Muscle layer of colon (tissue), 2 donors: ENCODE measurements around the gene PKNOX1.
"Not testable (repeated sequence)": the region's sequence is repeated elsewhere in the genome, so short reads cannot be mapped to it uniquely, and the experiment has no call there.

ENCODE experiments used
- H3K27ac ChIP-seq: one replicate; pipeline ENCODE4 v1.7.0; 2013; ENCODE audit warnings: low read depth, mild to moderate bottlenecking, low read length, moderate library complexity
- H3K27me3 ChIP-seq, 2 donors: one replicate each; pipeline ENCODE4 v1.7.0; 2013; ENCODE audit warnings: low read length in 2 of 2, mild to moderate bottlenecking in 2 of 2; ENCODE audit not compliant: insufficient read depth in 2 of 2, control insufficient read depth in 1 of 2
- H3K36me3 ChIP-seq: one replicate; pipeline ENCODE4 v1.7.0; 2013; ENCODE audit warnings: mild to moderate bottlenecking, low read length; ENCODE audit not compliant: insufficient read depth
- H3K4me1 ChIP-seq: one replicate; pipeline ENCODE4 v1.7.0; 2013; ENCODE audit warnings: mild to moderate bottlenecking, low read length; ENCODE audit not compliant: insufficient read depth
- H3K4me3 ChIP-seq, 2 donors: one replicate each; pipeline ENCODE4 v1.7.0; 2013; ENCODE audit warnings: low read length in 2 of 2, low read depth in 1 of 2, mild to moderate bottlenecking in 1 of 2, moderate library complexity in 1 of 2
- H3K9ac ChIP-seq: one replicate; pipeline ENCODE4 v1.7.0; 2013; ENCODE audit warnings: low read length
- H3K9me3 ChIP-seq: one replicate; pipeline ENCODE4 v1.7.0; 2013; ENCODE audit warnings: mild to moderate bottlenecking, low read length
- donor health status: abdominal sarcoma.
- donor health status: Adenocarcinoma of cecum.

PKNOX1 gene

GRCh38 chr21:42991992-42992740, 17.8 kb downstream of the PKNOX1 start:
- H3K4me1 ChIP-seq: peaks cover 27% of the 10 kb centered on the region
- no peaks in the 10 kb centered on the region for H3K9me3 ChIP-seq
- H3K27me3 ChIP-seq: no peaks in the 10 kb centered on the region
- H3K36me3 ChIP-seq: no peaks in the 10 kb centered on the region
- H3K4me3 ChIP-seq: no peak overlapping the region
- H3K27ac ChIP-seq: peak overlapping the region; percentile 68
- H3K9ac ChIP-seq: no peak overlapping the region

- H3K27ac ChIP-seq: peak overlapping the region; percentile 68
- H3K4me1 ChIP-seq: peaks cover 34% of the 10 kb centered on the region
- H3K4me3 ChIP-seq: no peak overlapping the region
- no peaks in the 10 kb centered on the region for H3K36me3 ChIP-seq
- no peak overlapping the region for H3K9ac ChIP-seq
- no peaks in the 10 kb centered on the region for H3K27me3 ChIP-seq
- no peaks in the 10 kb centered on the region for H3K9me3 ChIP-seq
Observed at GRCh38 chr21:42993051-42993712, 18.8 kb downstream of the PKNOX1 start.

GRCh38 chr21:42997053-42997452, 22.7 kb downstream of the PKNOX1 start:
- no peak overlapping the region for H3K9ac ChIP-seq
- H3K4me1 ChIP-seq: peaks cover 42% of the 10 kb centered on the region
- no peaks in the 10 kb centered on the region for H3K27me3 ChIP-seq
- H3K27ac ChIP-seq: no peak overlapping the region
- no peaks in the 10 kb centered on the region for H3K36me3 ChIP-seq
- H3K4me3 ChIP-seq: no peak overlapping the region
- no peaks in the 10 kb centered on the region for H3K9me3 ChIP-seq

- peaks cover 33% of the 10 kb centered on the region for H3K4me1 ChIP-seq
- not testable (repeated sequence) for H3K27ac ChIP-seq, H3K9ac ChIP-seq, H3K27me3 ChIP-seq, H3K4me3 ChIP-seq, H3K9me3 ChIP-seq, H3K36me3 ChIP-seq
Observed at GRCh38 chr21:42997983-42998382, 23.6 kb downstream of the PKNOX1 start.

GRCh38 chr21:42999152-42999551, 24.8 kb downstream of the PKNOX1 start:
- not testable (repeated sequence) for H3K27me3 ChIP-seq, H3K36me3 ChIP-seq, H3K4me3 ChIP-seq, H3K9me3 ChIP-seq, H3K27ac ChIP-seq, H3K9ac ChIP-seq
- peaks cover 27% of the 10 kb centered on the region for H3K4me1 ChIP-seq

- H3K36me3 ChIP-seq, H3K9ac ChIP-seq, H3K4me3 ChIP-seq, H3K27ac ChIP-seq, H3K9me3 ChIP-seq, H3K27me3 ChIP-seq: not testable (repeated sequence)
- H3K4me1 ChIP-seq: peaks cover 27% of the 10 kb centered on the region
Observed at GRCh38 chr21:43000041-43000440, 25.7 kb downstream of the PKNOX1 start.

- H3K27me3 ChIP-seq: no peaks in the 10 kb centered on the region
- peak overlapping the region; percentile 36 for H3K27ac ChIP-seq
- peak overlapping the region in 1 of 2 donors; percentile 5 for H3K4me3 ChIP-seq
- H3K9me3 ChIP-seq: no peaks in the 10 kb centered on the region
- H3K9ac ChIP-seq: no peak overlapping the region
- H3K4me1 ChIP-seq: peaks cover 28% of the 10 kb centered on the region
- no peaks in the 10 kb centered on the region for H3K36me3 ChIP-seq
Observed at GRCh38 chr21:43001316-43001715, 27.0 kb downstream of the PKNOX1 start.

- no peak overlapping the region for H3K4me3 ChIP-seq
- H3K4me1 ChIP-seq: peaks cover 18% of the 10 kb centered on the region
- no peak overlapping the region for H3K9ac ChIP-seq
- no peaks in the 10 kb centered on the region for H3K9me3 ChIP-seq
- no peaks in the 10 kb centered on the region for H3K27me3 ChIP-seq
- no peaks in the 10 kb centered on the region for H3K36me3 ChIP-seq
- H3K27ac ChIP-seq: no peak overlapping the region
Observed at GRCh38 chr21:43004926-43005325, 30.6 kb downstream of the PKNOX1 start.

GRCh38 chr21:43005635-43006034, 31.3 kb downstream of the PKNOX1 start:
- H3K9me3 ChIP-seq: no peaks in the 10 kb centered on the region
- peaks cover 15% of the 10 kb centered on the region for H3K4me1 ChIP-seq
- H3K27me3 ChIP-seq: no peaks in the 10 kb centered on the region
- H3K9ac ChIP-seq: no peak overlapping the region
- H3K4me3 ChIP-seq: no peak overlapping the region
- no peaks in the 10 kb centered on the region for H3K36me3 ChIP-seq
- H3K27ac ChIP-seq: no peak overlapping the region

- not testable (repeated sequence) for H3K36me3 ChIP-seq
Observed at GRCh38 chr21:43006051-43006873, 31.9 kb downstream of the PKNOX1 start.

GRCh38 chr21:43006874-43007208, 32.5 kb downstream of the PKNOX1 start:
- peaks cover 7% of the 10 kb centered on the region for H3K36me3 ChIP-seq
- H3K4me3 ChIP-seq: no peak overlapping the region
- no peaks in the 10 kb centered on the region for H3K9me3 ChIP-seq
- H3K9ac ChIP-seq: no peak overlapping the region
- H3K27ac ChIP-seq: no peak overlapping the region
- peaks cover 7% of the 10 kb centered on the region for H3K4me1 ChIP-seq
- H3K27me3 ChIP-seq: no peaks in the 10 kb centered on the region

More at GRCh38 chr21:43006051-43006873, 31.9 kb downstream of the PKNOX1 start:
- not testable (repeated sequence) for H3K27me3 ChIP-seq, H3K9me3 ChIP-seq, H3K9ac ChIP-seq, H3K4me3 ChIP-seq, H3K4me1 ChIP-seq, H3K27ac ChIP-seq
